ENCODE results near the gene LZTS2. TPM values are rescaled to one million over a fixed set of nuclear protein-coding genes. Genes with fewer than 3 reads are reported as not detected.
A peak's percentile ranks its signal among the peaks of the same experiment; 100 is the strongest.

The LZTS2 gene
- total and polyA plus RNA-seq, 2 experiments from 2014 or later: 27.6 to 88.3 TPM

DNA sequence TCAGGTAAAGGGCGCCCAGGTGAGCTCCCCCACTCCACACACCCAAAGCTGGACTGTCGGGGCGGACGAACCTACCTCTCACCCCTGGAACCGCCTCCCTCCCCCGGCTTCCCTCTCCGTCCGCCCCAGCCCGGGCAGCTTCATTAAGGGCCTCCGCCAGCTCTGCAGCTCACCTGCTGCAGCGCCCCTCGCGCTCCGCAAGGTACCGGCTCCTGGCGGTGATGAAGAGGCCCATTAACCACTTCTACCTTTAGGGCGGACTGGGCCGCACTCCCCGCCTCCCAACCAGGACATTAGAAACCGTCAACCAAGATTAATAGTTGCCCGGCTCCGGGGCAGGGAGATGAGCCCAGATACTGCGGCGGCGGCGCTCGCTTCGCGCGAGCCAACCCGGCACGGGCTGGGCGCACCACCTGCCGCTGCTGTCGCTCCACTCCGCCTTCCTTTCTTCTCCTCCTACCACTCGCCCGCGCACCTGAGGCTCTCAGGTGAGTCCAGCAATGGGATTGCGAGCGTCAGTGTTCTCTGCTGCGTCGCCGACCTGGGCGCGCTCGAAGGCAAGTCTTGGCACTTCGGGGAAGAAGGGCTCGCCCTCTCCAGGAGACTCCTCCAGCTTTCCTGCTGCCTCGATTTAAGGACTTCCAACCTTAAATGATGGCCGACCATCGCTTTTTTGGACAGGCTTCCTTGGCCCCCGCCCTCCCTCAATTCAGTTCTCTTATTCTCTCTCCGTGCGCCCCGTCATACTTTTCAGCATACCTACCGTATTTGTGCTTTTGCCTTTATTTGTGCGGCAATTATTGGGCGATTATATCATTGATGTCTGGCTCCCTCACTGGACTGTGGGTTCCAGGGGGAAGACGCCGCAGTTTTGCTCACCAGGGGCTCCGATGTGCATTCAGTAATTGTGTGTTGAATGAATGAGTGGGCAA is 48.6 kb downstream of the LZTS2 start:
- Mint-ChIP-seq H3K27ac (no peak overlapping the region), H3K27me3 (ENCODE audit: insufficient read depth, low read depth, poor library complexity) (peaks cover 80% of the 10 kb centered on the region), H3K9me3 (no peaks in the 10 kb centered on the region), H3K4me1 (peaks cover 41% of the 10 kb centered on the region), H3K4me3 (peak overlapping the region; percentile 65), H3K36me3 (ENCODE audit: low read depth) (no peaks in the 10 kb centered on the region)
- peak overlapping the region; percentile 43; the same call in 1 of the 2 replicates for H2AFZ ChIP-seq
- peak; percentile 86 for DNase-seq (ENCODE audit: low spot score)
- peaks cover 23% of the 10 kb centered on the region for H4K20me1 ChIP-seq (replicated peaks; ENCODE audit: insufficient read depth)
- peak overlapping the region; percentile 51 for H3K4me3 ChIP-seq
- H3K4me1 ChIP-seq (ENCODE audit: insufficient read depth): peaks cover 37% of the 10 kb centered on the region
- H3K4me2 ChIP-seq: peak overlapping the region; percentile 78
- TF ChIP-seq JUNB (IDR thresholded peaks at IDR 0.05; ENCODE audit: unreplicated experiment) (no peak), ZNF331 (CRISPR knock-in tag; IDR thresholded peaks at IDR 0.05; ENCODE audit: low read depth) (no peak), POLR2AphosphoS5 (IDR thresholded peaks at IDR 0.05; ENCODE audit: low read depth) (no peak), STAT1 (IDR thresholded peaks at IDR 0.05; ENCODE audit: unreplicated experiment) (no peak), EZH2 (IDR thresholded peaks at IDR 0.05; ENCODE audit: low read depth, unreplicated experiment) (peak; percentile 58), EZH2phosphoT487 (IDR thresholded peaks at IDR 0.05; ENCODE audit: unreplicated experiment) (no peak), ZNF114 (CRISPR knock-in tag; IDR thresholded peaks at IDR 0.05) (no peak), NANOG (IDR thresholded peaks at IDR 0.05; ENCODE audit: borderline replicate concordance) (no peak), CREB1 (CRISPR knock-in tag; IDR thresholded peaks at IDR 0.05; ENCODE audit: low read depth) (no peak)
- TF ChIP-seq, protein P1, sequence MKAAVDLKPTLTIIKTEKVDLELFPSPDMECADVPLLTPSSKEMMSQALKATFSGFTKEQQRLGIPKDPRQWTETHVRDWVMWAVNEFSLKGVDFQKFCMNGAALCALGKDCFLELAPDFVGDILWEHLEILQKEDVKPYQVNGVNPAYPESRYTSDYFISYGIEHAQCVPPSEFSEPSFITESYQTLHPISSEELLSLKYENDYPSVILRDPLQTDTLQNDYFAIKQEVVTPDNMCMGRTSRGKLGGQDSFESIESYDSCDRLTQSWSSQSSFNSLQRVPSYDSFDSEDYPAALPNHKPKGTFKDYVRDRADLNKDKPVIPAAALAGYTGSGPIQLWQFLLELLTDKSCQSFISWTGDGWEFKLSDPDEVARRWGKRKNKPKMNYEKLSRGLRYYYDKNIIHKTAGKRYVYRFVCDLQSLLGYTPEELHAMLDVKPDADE (IDR thresholded peaks at IDR 0.05): no peak
- TF ChIP-seq, protein P2, sequence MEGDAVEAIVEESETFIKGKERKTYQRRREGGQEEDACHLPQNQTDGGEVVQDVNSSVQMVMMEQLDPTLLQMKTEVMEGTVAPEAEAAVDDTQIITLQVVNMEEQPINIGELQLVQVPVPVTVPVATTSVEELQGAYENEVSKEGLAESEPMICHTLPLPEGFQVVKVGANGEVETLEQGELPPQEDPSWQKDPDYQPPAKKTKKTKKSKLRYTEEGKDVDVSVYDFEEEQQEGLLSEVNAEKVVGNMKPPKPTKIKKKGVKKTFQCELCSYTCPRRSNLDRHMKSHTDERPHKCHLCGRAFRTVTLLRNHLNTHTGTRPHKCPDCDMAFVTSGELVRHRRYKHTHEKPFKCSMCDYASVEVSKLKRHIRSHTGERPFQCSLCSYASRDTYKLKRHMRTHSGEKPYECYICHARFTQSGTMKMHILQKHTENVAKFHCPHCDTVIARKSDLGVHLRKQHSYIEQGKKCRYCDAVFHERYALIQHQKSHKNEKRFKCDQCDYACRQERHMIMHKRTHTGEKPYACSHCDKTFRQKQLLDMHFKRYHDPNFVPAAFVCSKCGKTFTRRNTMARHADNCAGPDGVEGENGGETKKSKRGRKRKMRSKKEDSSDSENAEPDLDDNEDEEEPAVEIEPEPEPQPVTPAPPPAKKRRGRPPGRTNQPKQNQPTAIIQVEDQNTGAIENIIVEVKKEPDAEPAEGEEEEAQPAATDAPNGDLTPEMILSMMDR (conservative IDR thresholded peaks at IDR 0.05; ENCODE audit: low read depth in 2 of 2): peak in 1 of 2 experiments; percentile 20; a peak in 2 of 4 replicates
- TF ChIP-seq, protein P3, sequence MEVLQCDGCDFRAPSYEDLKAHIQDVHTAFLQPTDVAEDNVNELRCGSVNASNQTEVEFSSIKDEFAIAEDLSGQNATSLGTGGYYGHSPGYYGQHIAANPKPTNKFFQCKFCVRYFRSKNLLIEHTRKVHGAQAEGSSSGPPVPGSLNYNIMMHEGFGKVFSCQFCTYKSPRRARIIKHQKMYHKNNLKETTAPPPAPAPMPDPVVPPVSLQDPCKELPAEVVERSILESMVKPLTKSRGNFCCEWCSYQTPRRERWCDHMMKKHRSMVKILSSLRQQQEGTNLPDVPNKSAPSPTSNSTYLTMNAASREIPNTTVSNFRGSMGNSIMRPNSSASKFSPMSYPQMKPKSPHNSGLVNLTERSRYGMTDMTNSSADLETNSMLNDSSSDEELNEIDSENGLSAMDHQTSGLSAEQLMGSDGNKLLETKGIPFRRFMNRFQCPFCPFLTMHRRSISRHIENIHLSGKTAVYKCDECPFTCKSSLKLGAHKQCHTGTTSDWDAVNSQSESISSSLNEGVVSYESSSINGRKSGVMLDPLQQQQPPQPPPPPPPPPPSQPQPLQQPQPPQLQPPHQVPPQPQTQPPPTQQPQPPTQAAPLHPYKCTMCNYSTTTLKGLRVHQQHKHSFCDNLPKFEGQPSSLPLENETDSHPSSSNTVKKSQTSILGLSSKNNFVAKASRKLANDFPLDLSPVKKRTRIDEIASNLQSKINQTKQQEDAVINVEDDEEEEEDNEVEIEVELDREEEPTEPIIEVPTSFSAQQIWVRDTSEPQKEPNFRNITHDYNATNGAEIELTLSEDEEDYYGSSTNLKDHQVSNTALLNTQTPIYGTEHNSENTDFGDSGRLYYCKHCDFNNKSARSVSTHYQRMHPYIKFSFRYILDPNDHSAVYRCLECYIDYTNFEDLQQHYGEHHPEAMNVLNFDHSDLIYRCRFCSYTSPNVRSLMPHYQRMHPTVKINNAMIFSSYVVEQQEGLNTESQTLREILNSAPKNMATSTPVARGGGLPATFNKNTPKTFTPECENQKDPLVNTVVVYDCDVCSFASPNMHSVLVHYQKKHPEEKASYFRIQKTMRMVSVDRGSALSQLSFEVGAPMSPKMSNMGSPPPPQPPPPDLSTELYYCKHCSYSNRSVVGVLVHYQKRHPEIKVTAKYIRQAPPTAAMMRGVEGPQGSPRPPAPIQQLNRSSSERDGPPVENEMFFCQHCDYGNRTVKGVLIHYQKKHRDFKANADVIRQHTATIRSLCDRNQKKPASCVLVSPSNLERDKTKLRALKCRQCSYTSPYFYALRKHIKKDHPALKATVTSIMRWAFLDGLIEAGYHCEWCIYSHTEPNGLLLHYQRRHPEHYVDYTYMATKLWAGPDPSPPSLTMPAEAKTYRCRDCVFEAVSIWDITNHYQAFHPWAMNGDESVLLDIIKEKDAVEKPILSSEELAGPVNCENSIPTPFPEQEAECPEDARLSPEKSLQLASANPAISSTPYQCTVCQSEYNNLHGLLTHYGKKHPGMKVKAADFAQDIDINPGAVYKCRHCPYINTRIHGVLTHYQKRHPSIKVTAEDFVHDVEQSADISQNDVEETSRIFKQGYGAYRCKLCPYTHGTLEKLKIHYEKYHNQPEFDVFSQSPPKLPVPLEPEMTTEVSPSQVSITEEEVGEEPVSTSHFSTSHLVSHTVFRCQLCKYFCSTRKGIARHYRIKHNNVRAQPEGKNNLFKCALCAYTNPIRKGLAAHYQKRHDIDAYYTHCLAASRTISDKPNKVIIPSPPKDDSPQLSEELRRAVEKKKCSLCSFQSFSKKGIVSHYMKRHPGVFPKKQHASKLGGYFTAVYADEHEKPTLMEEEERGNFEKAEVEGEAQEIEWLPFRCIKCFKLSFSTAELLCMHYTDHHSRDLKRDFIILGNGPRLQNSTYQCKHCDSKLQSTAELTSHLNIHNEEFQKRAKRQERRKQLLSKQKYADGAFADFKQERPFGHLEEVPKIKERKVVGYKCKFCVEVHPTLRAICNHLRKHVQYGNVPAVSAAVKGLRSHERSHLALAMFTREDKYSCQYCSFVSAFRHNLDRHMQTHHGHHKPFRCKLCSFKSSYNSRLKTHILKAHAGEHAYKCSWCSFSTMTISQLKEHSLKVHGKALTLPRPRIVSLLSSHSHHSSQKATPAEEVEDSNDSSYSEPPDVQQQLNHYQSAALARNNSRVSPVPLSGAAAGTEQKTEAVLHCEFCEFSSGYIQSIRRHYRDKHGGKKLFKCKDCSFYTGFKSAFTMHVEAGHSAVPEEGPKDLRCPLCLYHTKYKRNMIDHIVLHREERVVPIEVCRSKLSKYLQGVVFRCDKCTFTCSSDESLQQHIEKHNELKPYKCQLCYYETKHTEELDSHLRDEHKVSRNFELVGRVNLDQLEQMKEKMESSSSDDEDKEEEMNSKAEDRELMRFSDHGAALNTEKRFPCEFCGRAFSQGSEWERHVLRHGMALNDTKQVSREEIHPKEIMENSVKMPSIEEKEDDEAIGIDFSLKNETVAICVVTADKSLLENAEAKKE (CRISPR knock-in tag; IDR thresholded peaks at IDR 0.05): no peak
- TF ChIP-seq, protein P4, sequence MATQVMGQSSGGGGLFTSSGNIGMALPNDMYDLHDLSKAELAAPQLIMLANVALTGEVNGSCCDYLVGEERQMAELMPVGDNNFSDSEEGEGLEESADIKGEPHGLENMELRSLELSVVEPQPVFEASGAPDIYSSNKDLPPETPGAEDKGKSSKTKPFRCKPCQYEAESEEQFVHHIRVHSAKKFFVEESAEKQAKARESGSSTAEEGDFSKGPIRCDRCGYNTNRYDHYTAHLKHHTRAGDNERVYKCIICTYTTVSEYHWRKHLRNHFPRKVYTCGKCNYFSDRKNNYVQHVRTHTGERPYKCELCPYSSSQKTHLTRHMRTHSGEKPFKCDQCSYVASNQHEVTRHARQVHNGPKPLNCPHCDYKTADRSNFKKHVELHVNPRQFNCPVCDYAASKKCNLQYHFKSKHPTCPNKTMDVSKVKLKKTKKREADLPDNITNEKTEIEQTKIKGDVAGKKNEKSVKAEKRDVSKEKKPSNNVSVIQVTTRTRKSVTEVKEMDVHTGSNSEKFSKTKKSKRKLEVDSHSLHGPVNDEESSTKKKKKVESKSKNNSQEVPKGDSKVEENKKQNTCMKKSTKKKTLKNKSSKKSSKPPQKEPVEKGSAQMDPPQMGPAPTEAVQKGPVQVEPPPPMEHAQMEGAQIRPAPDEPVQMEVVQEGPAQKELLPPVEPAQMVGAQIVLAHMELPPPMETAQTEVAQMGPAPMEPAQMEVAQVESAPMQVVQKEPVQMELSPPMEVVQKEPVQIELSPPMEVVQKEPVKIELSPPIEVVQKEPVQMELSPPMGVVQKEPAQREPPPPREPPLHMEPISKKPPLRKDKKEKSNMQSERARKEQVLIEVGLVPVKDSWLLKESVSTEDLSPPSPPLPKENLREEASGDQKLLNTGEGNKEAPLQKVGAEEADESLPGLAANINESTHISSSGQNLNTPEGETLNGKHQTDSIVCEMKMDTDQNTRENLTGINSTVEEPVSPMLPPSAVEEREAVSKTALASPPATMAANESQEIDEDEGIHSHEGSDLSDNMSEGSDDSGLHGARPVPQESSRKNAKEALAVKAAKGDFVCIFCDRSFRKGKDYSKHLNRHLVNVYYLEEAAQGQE (IDR thresholded peaks at IDR 0.05; ENCODE audit: unreplicated experiment): no peak
- peaks cover 16% of the 10 kb centered on the region for H3F3A ChIP-seq (replicated peaks; ENCODE audit: low read depth)
- H3K27ac ChIP-seq (ENCODE audit: low read depth): no peak overlapping the region
- no peaks in the 10 kb centered on the region for H3K79me2 ChIP-seq (replicated peaks; ENCODE audit: insufficient read depth)
- H3K36me3 ChIP-seq (ENCODE audit: insufficient read depth): no peaks in the 10 kb centered on the region
- no peaks in the 10 kb centered on the region for H3K9me2 ChIP-seq (ENCODE audit: insufficient read depth)
- H3K27me3 ChIP-seq (ENCODE audit: insufficient read depth): peaks cover 94% of the 10 kb centered on the region
- ATAC-seq: peak; percentile 67
